HG03342 (cell line): ENCODE results near the gene SLC35F6.
A peak's percentile ranks its signal among the peaks of the same experiment; 100 is the strongest.
"Not testable (repeated sequence)": the region's sequence is repeated elsewhere in the genome, so short reads cannot be mapped to it uniquely, and the experiment has no call there.

Source experiments
- ATAC-seq: cut with Tn5 transposase; IDR thresholded peaks from one replicate; pipeline ENCODE4 v1.9.1; 2021; ENCODE audit warnings: mild to moderate bottlenecking, moderate library complexity; ENCODE audit not compliant: unreplicated experiment

The SLC35F6 gene

GRCh38 chr2:26730549-26731344 is 33.3 kb upstream of the SLC35F6 start:
- ATAC-seq: no peak

- no peak for ATAC-seq
Measured at GRCh38 chr2:26731714-26732113, 32.4 kb upstream of the SLC35F6 start.

GRCh38 chr2:26732446-26732845 is 31.6 kb upstream of the SLC35F6 start:
- no peak for ATAC-seq

- ATAC-seq: no peak
Measured at GRCh38 chr2:26733413-26733812, 30.7 kb upstream of the SLC35F6 start.

- no peak for ATAC-seq
Measured at GRCh38 chr2:26735097-26735496, 29.0 kb upstream of the SLC35F6 start.

GRCh38 chr2:26735883-26736588 is 28.0 kb upstream of the SLC35F6 start:
- ATAC-seq: no peak

GRCh38 chr2:26737221-26737620 is 26.9 kb upstream of the SLC35F6 start:
- no peak for ATAC-seq

- no peak for ATAC-seq
Measured at GRCh38 chr2:26738481-26738880, 25.6 kb upstream of the SLC35F6 start.

GRCh38 chr2:26739514-26739913 is 24.6 kb upstream of the SLC35F6 start:
- ATAC-seq: no peak

GRCh38 chr2:26740346-26740745 is 23.7 kb upstream of the SLC35F6 start:
- no peak for ATAC-seq

GRCh38 chr2:26740890-26741302 is 23.2 kb upstream of the SLC35F6 start:
- ATAC-seq: no peak

GRCh38 chr2:26742048-26742770 is 21.9 kb upstream of the SLC35F6 start:
- ATAC-seq: no peak

GRCh38 chr2:26743852-26744251 is 20.2 kb upstream of the SLC35F6 start:
- no peak for ATAC-seq

GRCh38 chr2:26744953-26745352 is 19.1 kb upstream of the SLC35F6 start:
- ATAC-seq: no peak

GRCh38 chr2:26745609-26746327 is 18.3 kb upstream of the SLC35F6 start:
- peak; percentile 52 for ATAC-seq

GRCh38 chr2:26746934-26747333 is 17.1 kb upstream of the SLC35F6 start:
- no peak for ATAC-seq

- not testable (repeated sequence) for ATAC-seq
Measured at GRCh38 chr2:26749787-26750420, 14.2 kb upstream of the SLC35F6 start.

GRCh38 chr2:26750467-26750866 is 13.6 kb upstream of the SLC35F6 start:
- ATAC-seq: not testable (repeated sequence)

GRCh38 chr2:26752656-26753055 is 11.4 kb upstream of the SLC35F6 start:
- no peak for ATAC-seq

- no peak for ATAC-seq
Measured at GRCh38 chr2:26754539-26754938, 9.5 kb upstream of the SLC35F6 start.
